Vagina (tissue), 2 donors: ENCODE results near the gene RAB40C. TPM values are rescaled to one million over a fixed set of nuclear protein-coding genes. Genes with fewer than 3 reads are reported as not detected.

Source experiments
- DNase-seq, 2 donors: peaks; one replicate each; pipeline ENCODE4 v3.0.0-alpha.2; 2017; ENCODE audit errors: extremely low spot score in 2 of 2
- H3K27ac ChIP-seq: fragments of 200-600 bp; sonication (generic); one replicate; pipeline ENCODE4 v1.5.1; 2019
- H3K27me3 ChIP-seq: fragments of 200-600 bp; sonication (generic); one replicate; pipeline ENCODE4 v1.5.1; 2019
- H3K36me3 ChIP-seq, 2 donors: fragments of 200-600 bp; sonication (generic); one replicate each; pipeline ENCODE4 v1.5.1; 2017 to 2019
- H3K4me1 ChIP-seq: fragments of 200-600 bp; sonication (generic); one replicate; pipeline ENCODE4 v1.5.1; 2019
- H3K4me3 ChIP-seq, 2 donors: fragments of 200-600 bp; sonication (generic); 1 replicate in 1 of 2; 2 replicates in 1 of 2; pipeline ENCODE4 v1.5.1; 2016 to 2019
- H3K9me3 ChIP-seq: fragments of 200-600 bp; sonication (generic); one replicate; pipeline ENCODE4 v1.5.1; 2019
- POLR2A ChIP-seq, 2 donors: fragments of 450-650 bp; IDR thresholded peaks; one replicate each; pipeline ENCODE4 v1.6.1; 2017; ENCODE audit warnings: antibody characterized with exemption in 2 of 2, mild to moderate bottlenecking in 2 of 2, moderate library complexity in 2 of 2
- POLR2AphosphoS5 ChIP-seq, 2 donors: sonication (generic); formaldehyde crosslinking; IDR thresholded peaks; one replicate each; pipeline ENCODE4 v1.9.0; 2017; ENCODE audit warnings: antibody characterized with exemption in 2 of 2, mild to moderate bottlenecking in 2 of 2, low read depth in 1 of 2; ENCODE audit not compliant: insufficient read depth in 1 of 2
- intact Hi-C: fragments of 100-400 bp; cut with DNase I; formaldehyde crosslinking; loops from one replicate; pipeline ENCODE4 v1.15.1; 2023
- total RNA-seq: library from RNA; depleted of rRNA; stranded (reverse); fragments of >200 nt; gene quantifications from one replicate; pipeline ENCODE4 v1.2.3, GENCODE V29; 2016
- TF ChIP-seq, protein P1 (sequence below), 3 experiments: fragments of 450-650 bp in 2 of 3; fragments of 200-600 bp in 1 of 3; sonication (generic) in 1 of 3; IDR thresholded peaks; one replicate each; pipeline ENCODE4 v1.5.1; 2017 to 2019; ENCODE audit warnings: antibody characterized with exemption in 3 of 3, mild to moderate bottlenecking in 2 of 3, moderate library complexity in 2 of 3

The RAB40C gene
- total RNA-seq, 1 donor from 2014 or later: 41.3 TPM

DNA sequence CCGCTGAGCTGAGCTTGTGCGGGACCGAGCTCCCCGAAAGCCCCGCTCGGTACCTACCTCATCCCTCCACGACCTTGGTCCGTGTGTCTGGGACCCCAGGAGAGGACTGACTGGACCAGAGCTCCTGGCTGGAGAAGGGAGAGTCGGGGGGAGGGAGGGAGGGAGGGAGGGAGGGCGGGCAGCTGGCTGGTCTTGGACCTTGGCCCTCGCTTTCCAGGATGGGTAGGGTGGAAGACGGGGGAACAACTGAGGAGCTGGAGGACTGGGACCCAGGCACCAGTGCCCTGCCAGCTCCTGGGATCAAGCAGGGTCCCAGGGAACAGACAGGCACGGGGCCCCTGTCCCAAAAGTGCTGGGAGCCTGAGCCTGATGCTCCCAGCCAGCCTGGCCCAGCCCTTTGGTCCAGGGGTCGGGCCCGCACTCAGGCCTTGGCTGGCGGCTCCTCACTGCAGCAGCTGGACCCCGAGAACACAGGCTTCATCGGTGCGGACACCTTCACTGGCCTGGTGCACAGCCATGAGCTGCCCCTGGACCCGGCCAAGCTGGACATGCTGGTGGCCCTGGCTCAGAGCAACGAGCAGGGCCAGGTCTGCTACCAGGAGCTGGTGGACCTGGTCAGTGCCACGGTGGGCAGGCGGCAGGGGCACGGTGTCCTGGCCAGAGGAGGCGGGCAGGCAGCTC lies 86.2 kb downstream of the RAB40C start:
- H3K27me3 ChIP-seq: no peaks in the 10 kb centered on the region
- intact Hi-C loops: no loop called here
- no peak for DNase-seq
- no peaks in the 10 kb centered on the region for H3K9me3 ChIP-seq
- H3K4me3 ChIP-seq: peak overlapping the region; percentile 27 to 51
- H3K36me3 ChIP-seq: peaks cover 0 to 26% of the 10 kb centered on the region in 2 donors
- H3K4me1 ChIP-seq: peaks cover 47% of the 10 kb centered on the region
- H3K27ac ChIP-seq: no peak overlapping the region
- no peak for TF ChIP-seq POLR2AphosphoS5 (IDR thresholded peaks at IDR 0.05; ENCODE audit: insufficient read depth in 1 of 2, low read depth in 1 of 2)
- TF ChIP-seq, protein P1, sequence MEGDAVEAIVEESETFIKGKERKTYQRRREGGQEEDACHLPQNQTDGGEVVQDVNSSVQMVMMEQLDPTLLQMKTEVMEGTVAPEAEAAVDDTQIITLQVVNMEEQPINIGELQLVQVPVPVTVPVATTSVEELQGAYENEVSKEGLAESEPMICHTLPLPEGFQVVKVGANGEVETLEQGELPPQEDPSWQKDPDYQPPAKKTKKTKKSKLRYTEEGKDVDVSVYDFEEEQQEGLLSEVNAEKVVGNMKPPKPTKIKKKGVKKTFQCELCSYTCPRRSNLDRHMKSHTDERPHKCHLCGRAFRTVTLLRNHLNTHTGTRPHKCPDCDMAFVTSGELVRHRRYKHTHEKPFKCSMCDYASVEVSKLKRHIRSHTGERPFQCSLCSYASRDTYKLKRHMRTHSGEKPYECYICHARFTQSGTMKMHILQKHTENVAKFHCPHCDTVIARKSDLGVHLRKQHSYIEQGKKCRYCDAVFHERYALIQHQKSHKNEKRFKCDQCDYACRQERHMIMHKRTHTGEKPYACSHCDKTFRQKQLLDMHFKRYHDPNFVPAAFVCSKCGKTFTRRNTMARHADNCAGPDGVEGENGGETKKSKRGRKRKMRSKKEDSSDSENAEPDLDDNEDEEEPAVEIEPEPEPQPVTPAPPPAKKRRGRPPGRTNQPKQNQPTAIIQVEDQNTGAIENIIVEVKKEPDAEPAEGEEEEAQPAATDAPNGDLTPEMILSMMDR (IDR thresholded peaks at IDR 0.05): no peak
- TF ChIP-seq POLR2A (IDR thresholded peaks at IDR 0.05): no peak

DNA sequence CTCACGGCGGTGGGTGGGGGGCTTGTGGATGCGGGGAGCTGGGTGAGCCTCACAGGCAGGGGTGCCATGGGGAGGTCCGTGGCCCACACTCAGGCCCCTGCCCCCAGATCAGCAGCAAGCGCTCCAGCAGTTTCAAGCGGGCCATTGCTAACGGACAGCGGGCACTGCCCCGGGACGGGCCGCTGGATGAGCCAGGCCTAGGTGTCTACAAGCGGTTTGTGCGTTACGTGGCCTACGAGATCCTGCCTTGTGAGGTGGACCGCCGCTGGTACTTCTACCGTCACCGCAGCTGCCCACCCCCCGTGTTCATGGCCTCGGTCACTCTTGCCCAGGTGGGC lies 86.7 kb downstream of the RAB40C start:
- Histone ChIP-seq H3K9me3 (no peaks in the 10 kb centered on the region), H3K27ac (peak overlapping the region; percentile 15), H3K36me3 (peaks cover 0 to 21% of the 10 kb centered on the region in 2 donors), H3K4me1 (peaks cover 52% of the 10 kb centered on the region), H3K4me3 (no peak overlapping the region), H3K27me3 (no peaks in the 10 kb centered on the region)
- TF ChIP-seq POLR2AphosphoS5 (IDR thresholded peaks at IDR 0.05; ENCODE audit: insufficient read depth in 1 of 2, low read depth in 1 of 2) (no peak), POLR2A (IDR thresholded peaks at IDR 0.05) (no peak)
- TF ChIP-seq, protein P1 (IDR thresholded peaks at IDR 0.05): no peak
- no peak for DNase-seq
- intact Hi-C loops: no loop called here

DNA sequence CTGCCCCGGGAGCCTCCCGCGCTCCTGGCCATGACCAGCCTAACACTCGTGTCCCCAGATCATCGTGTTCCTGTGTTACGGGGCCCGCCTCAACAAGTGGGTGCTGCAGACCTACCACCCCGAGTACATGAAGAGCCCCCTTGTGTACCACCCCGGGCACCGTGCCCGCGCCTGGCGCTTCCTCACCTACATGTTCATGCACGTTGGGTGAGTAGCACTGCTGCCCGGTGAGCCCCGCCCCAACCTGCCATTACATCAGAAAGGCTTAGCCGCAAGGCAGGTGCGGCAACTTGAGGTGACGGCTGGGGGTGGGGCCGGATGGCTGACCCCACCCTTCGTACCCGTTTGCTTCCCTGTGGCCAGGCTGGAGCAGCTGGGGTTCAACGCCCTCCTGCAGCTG lies 87.0 kb downstream of the RAB40C start:
- Histone ChIP-seq H3K9me3 (no peaks in the 10 kb centered on the region), H3K27me3 (no peaks in the 10 kb centered on the region), H3K4me1 (peaks cover 56% of the 10 kb centered on the region), H3K36me3 (peaks cover 0 to 21% of the 10 kb centered on the region in 2 donors), H3K4me3 (no peak overlapping the region), H3K27ac (peak overlapping the region; percentile 15)
- intact Hi-C loops: no loop called here
- DNase-seq: no peak
- TF ChIP-seq, protein P1 (IDR thresholded peaks at IDR 0.05): no peak
- no peak for TF ChIP-seq POLR2AphosphoS5 (IDR thresholded peaks at IDR 0.05; ENCODE audit: insufficient read depth in 1 of 2, low read depth in 1 of 2)
- TF ChIP-seq POLR2A (IDR thresholded peaks at IDR 0.05): no peak

DNA sequence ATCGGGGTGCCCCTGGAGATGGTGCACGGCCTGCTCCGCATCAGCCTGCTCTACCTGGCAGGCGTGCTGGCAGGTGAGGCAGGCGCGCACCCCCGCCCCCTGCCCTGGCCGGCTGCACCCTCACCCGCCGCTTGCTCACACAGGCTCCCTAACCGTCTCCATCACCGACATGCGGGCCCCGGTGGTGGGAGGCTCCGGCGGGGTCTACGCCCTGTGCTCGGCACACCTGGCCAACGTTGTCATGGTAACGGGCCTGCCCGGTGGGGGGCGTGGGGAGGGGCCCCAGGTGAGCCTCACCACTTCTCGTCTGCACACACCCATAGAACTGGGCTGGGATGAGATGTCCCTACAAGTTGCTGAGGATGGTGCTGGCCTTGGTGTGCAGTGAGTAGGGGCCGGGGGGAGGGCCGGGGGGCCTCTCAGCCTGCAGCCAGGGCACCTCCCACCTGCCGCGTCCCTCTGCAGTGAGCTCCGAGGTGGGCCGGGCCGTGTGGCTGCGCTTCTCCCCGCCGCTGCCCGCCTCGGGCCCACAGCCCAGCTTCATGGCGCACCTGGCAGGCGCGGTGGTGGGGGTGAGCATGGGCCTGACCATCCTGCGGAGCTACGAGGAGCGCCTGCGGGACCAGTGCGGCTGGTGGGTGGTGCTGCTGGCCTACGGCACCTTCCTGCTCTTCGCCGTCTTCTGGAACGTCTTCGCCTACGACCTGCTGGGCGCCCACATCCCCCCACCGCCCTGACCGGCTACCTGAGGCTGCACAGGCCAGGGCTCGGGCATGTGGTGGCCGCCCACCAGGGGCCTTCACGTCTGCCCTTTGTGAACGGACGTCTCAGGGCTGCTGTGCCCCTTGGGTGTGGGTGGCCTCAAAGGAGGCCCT lies 87.7 kb downstream of the RAB40C start:
- H3K4me3 ChIP-seq: no peak overlapping the region
- H3K36me3 ChIP-seq: peaks cover 0 to 21% of the 10 kb centered on the region in 2 donors
- no peak for DNase-seq

More for the DNA sequence above, 87.7 kb downstream of the RAB40C start:
- TF ChIP-seq POLR2A (IDR thresholded peaks at IDR 0.05) (no peak), POLR2AphosphoS5 (IDR thresholded peaks at IDR 0.05; ENCODE audit: insufficient read depth in 1 of 2, low read depth in 1 of 2) (no peak)
- TF ChIP-seq, protein P1 (IDR thresholded peaks at IDR 0.05): no peak
- intact Hi-C loops: no loop called here
- Histone ChIP-seq H3K27me3 (no peaks in the 10 kb centered on the region), H3K4me1 (peaks cover 62% of the 10 kb centered on the region), H3K27ac (no peak overlapping the region), H3K9me3 (no peaks in the 10 kb centered on the region)
